ENCODE measurements around the gene APP.

APP gene

DNA sequence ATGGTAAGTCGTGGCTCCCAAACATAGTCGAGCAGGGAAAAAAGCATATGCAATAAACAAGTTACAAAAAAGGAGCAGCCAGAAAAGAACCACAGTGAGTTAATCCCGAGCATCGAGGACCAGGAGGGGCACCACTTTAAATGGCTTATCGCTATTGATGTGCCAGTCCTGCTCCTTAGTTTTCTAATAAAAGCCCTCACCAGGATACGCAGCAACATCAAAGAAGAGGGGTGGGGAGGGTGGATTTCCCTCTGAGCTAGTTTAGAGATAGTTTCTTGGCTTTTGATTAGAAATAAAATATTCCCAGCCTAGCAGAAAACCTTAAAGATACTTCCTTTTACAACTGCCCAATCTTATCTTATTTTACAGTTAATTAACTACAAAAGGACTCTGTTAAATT is 265.4 kb downstream of the APP start:
- no peak for TF ChIP-seq CTCF (IDR thresholded peaks at IDR 0.05; ENCODE audit: borderline replicate concordance, control extremely low read depth, extremely low read depth, insufficient read depth, missing control alignments)
- in situ Hi-C loops (cut with MboI; ENCODE audit: low sequenced_read_pairs, unreplicated experiment), result no loop called here
- no peak for DNase-seq (ENCODE audit: low spot score)

- in situ Hi-C loops (cut with MboI; ENCODE audit: low sequenced_read_pairs, unreplicated experiment), result no loop called here
- TF ChIP-seq CTCF (IDR thresholded peaks at IDR 0.05; ENCODE audit: borderline replicate concordance, control extremely low read depth, extremely low read depth, insufficient read depth, missing control alignments), result no peak
- no peak for DNase-seq (ENCODE audit: low spot score)
Measured at GRCh38 chr21:25904044-25904695, 266.4 kb downstream of the APP start.

DNA sequence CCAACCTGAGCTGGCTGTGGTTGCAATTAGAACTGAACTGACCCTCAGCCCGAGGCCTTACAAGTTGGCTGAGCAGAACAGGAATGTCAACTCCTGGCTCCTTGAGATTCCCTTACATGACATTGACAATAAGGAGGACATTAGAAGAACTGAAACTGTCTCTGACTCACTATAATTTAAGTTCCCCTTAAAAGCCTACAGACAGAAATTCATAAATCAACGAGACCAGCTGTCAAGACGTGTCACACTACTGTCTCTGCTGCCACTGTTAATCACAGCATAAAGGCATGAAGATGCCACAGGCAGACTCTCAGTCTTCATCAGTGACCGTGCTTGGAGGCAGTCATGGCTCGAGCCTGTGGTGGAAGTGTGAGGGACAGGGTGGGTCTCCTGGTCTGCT is 267.0 kb downstream of the APP start:
- in situ Hi-C loops (cut with MboI; ENCODE audit: low sequenced_read_pairs, unreplicated experiment), result no loop called here
- TF ChIP-seq CTCF (IDR thresholded peaks at IDR 0.05; ENCODE audit: borderline replicate concordance, control extremely low read depth, extremely low read depth, insufficient read depth, missing control alignments), result no peak
- no peak for DNase-seq (ENCODE audit: low spot score)

DNA sequence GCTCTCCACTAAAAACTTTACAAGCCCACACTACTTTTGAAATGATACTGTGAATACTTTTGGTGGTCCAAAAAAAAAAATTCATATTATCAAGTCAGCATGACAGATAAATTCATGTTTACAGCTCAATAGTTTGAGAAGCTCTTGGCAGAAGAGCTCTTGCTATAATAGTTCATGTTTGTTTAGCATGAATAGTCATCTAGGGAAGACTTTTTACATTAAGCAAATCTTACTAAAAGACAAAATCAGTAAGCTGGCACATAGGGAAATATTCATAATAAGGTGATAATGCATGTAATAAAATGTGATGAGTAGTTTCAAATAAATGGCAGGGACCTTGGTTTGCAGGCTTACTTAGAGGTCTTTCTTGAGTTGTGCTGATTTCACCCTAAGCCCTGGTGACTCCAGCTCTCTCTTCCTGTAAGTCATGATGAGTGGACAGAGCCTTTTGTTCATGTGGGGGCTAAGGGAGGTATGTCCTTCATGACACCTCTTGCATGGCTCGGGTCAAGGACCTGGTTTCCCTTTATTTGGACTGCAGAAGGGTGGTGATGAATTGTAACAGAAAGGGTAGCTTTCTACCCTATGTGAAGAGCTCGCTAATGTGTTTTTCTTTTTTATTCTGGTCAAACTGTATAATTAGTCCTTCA is 269.1 kb downstream of the APP start:
- in situ Hi-C loops (cut with MboI; ENCODE audit: low sequenced_read_pairs, unreplicated experiment), result no loop called here
- no peak for TF ChIP-seq CTCF (IDR thresholded peaks at IDR 0.05; ENCODE audit: borderline replicate concordance, control extremely low read depth, extremely low read depth, insufficient read depth, missing control alignments)
- DNase-seq (ENCODE audit: low spot score), result no peak

- in situ Hi-C loops (cut with MboI; ENCODE audit: low sequenced_read_pairs, unreplicated experiment), result loop anchor here (10.0 to 25.0 kb wide), 2 partner anchors 276 to 814 kb away; partner anchors contain the start of gene APP
Measured at GRCh38 chr21:25898671-25899070, 271.9 kb downstream of the APP start.

DNA sequence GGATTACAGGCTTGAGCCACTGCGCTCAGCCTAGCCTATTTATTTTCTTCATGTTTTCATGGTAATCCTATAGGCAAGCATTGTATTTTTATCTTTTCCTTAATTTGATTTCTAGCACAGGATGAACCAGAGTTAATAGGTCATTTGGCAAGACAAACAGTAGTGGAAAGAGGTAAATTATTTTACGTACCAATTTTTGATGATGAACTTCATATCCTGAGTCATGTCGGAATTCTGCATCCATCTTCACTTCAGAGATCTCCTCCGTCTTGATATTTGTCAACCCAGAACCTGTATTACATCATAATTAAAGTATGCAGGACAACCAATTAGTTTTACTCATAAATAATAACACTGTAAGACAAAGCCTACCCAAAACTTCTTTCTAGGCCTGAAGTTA is 273.2 kb downstream of the APP start:
- DNase-seq (ENCODE audit: low spot score), result no peak
- in situ Hi-C loops (cut with MboI; ENCODE audit: low sequenced_read_pairs, unreplicated experiment), result loop anchor here (10.0 to 25.0 kb wide), 2 partner anchors 277 to 815 kb away; partner anchors contain the start of gene APP
- no peak for TF ChIP-seq CTCF (IDR thresholded peaks at IDR 0.05; ENCODE audit: borderline replicate concordance, control extremely low read depth, extremely low read depth, insufficient read depth, missing control alignments)

More at GRCh38 chr21:25898671-25899070, 271.9 kb downstream of the APP start:
- no peak for TF ChIP-seq CTCF (IDR thresholded peaks at IDR 0.05; ENCODE audit: borderline replicate concordance, control extremely low read depth, extremely low read depth, insufficient read depth, missing control alignments)
- DNase-seq (ENCODE audit: low spot score), result no peak
